HEK293 (cell line): ENCODE measurements around the gene GRIA1.

ENCODE experiments used
- CTCF ChIA-PET: fragments of 350-600 bp; formaldehyde crosslinking; extraction: SDS; loops from one replicate; lab custom pipeline; 2021; ENCODE audit warnings: antibody characterized with exemption; lab: Yijun Ruan, JAX
- POLR2A ChIA-PET: fragments of 300-600 bp; formaldehyde crosslinking; extraction: SDS; loops from one replicate; lab custom pipeline; 2020; ENCODE audit warnings: antibody characterized with exemption, inconsistent platforms; lab: Yijun Ruan, JAX
- H3K27ac ChIP-seq: fragments of 200-500 bp; sonication (Bioruptor generic); 2 replicates; pipeline ENCODE4 v1.5.1; 2014; ENCODE audit warnings: low read depth, low read length, control low read depth, inconsistent platforms; ENCODE audit errors: extremely low read depth
- H3K36me3 ChIP-seq, 2 experiments: fragments of 200-500 bp in 1 of 2; sonication (Bioruptor generic) in 1 of 2; 1 replicate in 1 of 2; 2 replicates in 1 of 2; pipeline ENCODE4 v1.5.1; 2014 to 2017; ENCODE audit warnings: inconsistent platforms in 2 of 2, low read length in 2 of 2; ENCODE audit not compliant: control insufficient read depth in 2 of 2, insufficient read depth in 1 of 2
- H3K4me1 ChIP-seq: fragments of 200-500 bp; sonication (Bioruptor generic); 2 replicates; pipeline ENCODE4 v1.5.1; 2014; ENCODE audit warnings: mild to moderate bottlenecking, low read length, inconsistent platforms; ENCODE audit not compliant: control insufficient read depth, insufficient read depth
- H3K4me3 ChIP-seq: 2 replicates; pipeline ENCODE4 v1.5.1; 2011; ENCODE audit warnings: low read depth, mild to moderate bottlenecking, control low read depth, low read length, moderate library complexity
- H3K9me3 ChIP-seq: fragments of 200-500 bp; sonication (Bioruptor generic); 2 replicates; pipeline ENCODE4 v1.5.1; 2014; ENCODE audit warnings: low read depth, low read length, inconsistent platforms; ENCODE audit not compliant: control insufficient read depth, insufficient read depth
- GLIS1 ChIP-seq: fragments of 450-650 bp; formaldehyde crosslinking; IDR thresholded peaks from 2 replicates; pipeline ENCODE4 v1.5.1; 2016; ENCODE audit warnings: missing biosample characterization, missing genetic modification characterization
- HOXC10 ChIP-seq: sonication (generic); formaldehyde crosslinking; IDR thresholded peaks from 2 replicates; pipeline ENCODE4 v1.8.1; 2023; ENCODE audit warnings: mild to moderate bottlenecking, missing genetic modification reagents
- SCRT1 ChIP-seq: fragments of 450-650 bp; formaldehyde crosslinking; IDR thresholded peaks from 2 replicates; pipeline ENCODE4 v1.5.1; 2016; ENCODE audit warnings: missing biosample characterization, missing genetic modification characterization, borderline replicate concordance
- SCRT2 ChIP-seq: fragments of 450-650 bp; formaldehyde crosslinking; IDR thresholded peaks from 2 replicates; pipeline ENCODE4 v1.5.1; 2016; ENCODE audit warnings: missing biosample characterization, missing genetic modification characterization
- SETDB1 ChIP-seq: IDR thresholded peaks from one replicate; pipeline ENCODE4 v1.6.1; 2017; ENCODE audit warnings: mild to moderate bottlenecking, low read length, moderate library complexity, mixed read lengths; ENCODE audit not compliant: insufficient read length
- SP7 ChIP-seq: fragments of 450-650 bp; formaldehyde crosslinking; IDR thresholded peaks from 2 replicates; pipeline ENCODE4 v1.5.1; 2016; ENCODE audit warnings: missing biosample characterization, missing genetic modification characterization
- ZNF146 ChIP-seq: fragments of 450-650 bp; formaldehyde crosslinking; IDR thresholded peaks from 2 replicates; pipeline ENCODE4 v1.5.1; 2016; ENCODE audit warnings: missing biosample characterization, missing genetic modification characterization
- ZNF202 ChIP-seq: fragments of 450-650 bp; formaldehyde crosslinking; IDR thresholded peaks from 2 replicates; pipeline ENCODE4 v1.5.1; 2016; ENCODE audit warnings: missing biosample characterization, missing genetic modification characterization, borderline replicate concordance
- ZNF23 ChIP-seq: fragments of 450-650 bp; formaldehyde crosslinking; IDR thresholded peaks from 2 replicates; pipeline ENCODE4 v1.5.1; 2016; ENCODE audit warnings: missing biosample characterization, missing genetic modification characterization, borderline replicate concordance
- ZNF324 ChIP-seq: fragments of 450-650 bp; formaldehyde crosslinking; IDR thresholded peaks from 2 replicates; pipeline ENCODE4 v1.5.1; 2016; ENCODE audit warnings: missing biosample characterization, missing genetic modification characterization
- ZNF548 ChIP-seq: fragments of 450-650 bp; formaldehyde crosslinking; IDR thresholded peaks from 2 replicates; pipeline ENCODE4 v1.5.1; 2016; ENCODE audit warnings: missing biosample characterization, missing genetic modification characterization
- ZNF585B ChIP-seq: fragments of 450-650 bp; formaldehyde crosslinking; IDR thresholded peaks from 2 replicates; pipeline ENCODE4 v1.5.1; 2016; ENCODE audit warnings: missing biosample characterization, missing genetic modification characterization
- ZNF677 ChIP-seq: fragments of 450-650 bp; IDR thresholded peaks from 2 replicates; pipeline ENCODE4 v1.5.0; 2018; ENCODE audit warnings: missing biosample characterization, mild to moderate bottlenecking, missing genetic modification characterization, moderate library complexity
- ZNF776 ChIP-seq: fragments of 450-650 bp; formaldehyde crosslinking; IDR thresholded peaks from 2 replicates; pipeline ENCODE4 v1.5.0; 2017; ENCODE audit warnings: missing biosample characterization, missing genetic modification characterization, borderline replicate concordance
- TF ChIP-seq, protein P1 (sequence below): fragments of 450-650 bp; formaldehyde crosslinking; IDR thresholded peaks from 2 replicates; pipeline ENCODE4 v1.5.1; 2016; ENCODE audit warnings: missing biosample characterization, missing genetic modification characterization, borderline replicate concordance
- TF ChIP-seq, protein P2 (sequence below): fragments of 450-650 bp; formaldehyde crosslinking; IDR thresholded peaks from 2 replicates; pipeline ENCODE4 v1.5.1; 2016; ENCODE audit warnings: missing biosample characterization, missing genetic modification characterization, borderline replicate concordance
- TF ChIP-seq, protein P3 (sequence below): fragments of 450-650 bp; formaldehyde crosslinking; IDR thresholded peaks from 2 replicates; pipeline ENCODE4 v1.5.1; 2016; ENCODE audit warnings: missing biosample characterization, missing genetic modification characterization
- TF ChIP-seq, protein P4 (sequence below): fragments of 450-650 bp; formaldehyde crosslinking; IDR thresholded peaks from 2 replicates; pipeline ENCODE4 v1.5.1; 2016; ENCODE audit warnings: missing biosample characterization, missing genetic modification characterization
- TF ChIP-seq, protein P5 (sequence below): fragments of 450-650 bp; formaldehyde crosslinking; IDR thresholded peaks from 2 replicates; pipeline ENCODE4 v1.5.1; 2017; ENCODE audit warnings: missing biosample characterization, missing genetic modification characterization

The GRIA1 gene

DNA sequence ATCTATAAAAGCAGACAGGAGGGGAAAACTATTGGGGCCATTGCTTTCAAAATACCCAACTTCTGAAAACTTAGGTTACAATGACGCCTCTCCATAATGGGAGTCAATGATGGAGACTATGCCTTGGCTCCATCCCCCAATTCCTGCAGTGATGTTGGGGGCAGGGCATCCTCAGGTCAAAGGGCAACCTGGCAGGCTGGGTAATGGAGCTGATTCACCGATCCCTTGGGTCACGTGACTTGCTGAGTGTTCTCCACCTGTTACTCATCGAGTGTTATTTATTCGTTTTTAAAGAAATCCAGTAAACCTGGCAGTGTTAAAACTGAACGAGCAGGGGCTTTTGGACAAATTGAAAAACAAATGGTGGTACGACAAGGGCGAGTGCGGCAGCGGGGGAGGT, 303.9 kb downstream of the GRIA1 start:
- ChIA-PET POLR2A (no interaction called here), CTCF (no interaction called here)
- TF ChIP-seq, protein P1, sequence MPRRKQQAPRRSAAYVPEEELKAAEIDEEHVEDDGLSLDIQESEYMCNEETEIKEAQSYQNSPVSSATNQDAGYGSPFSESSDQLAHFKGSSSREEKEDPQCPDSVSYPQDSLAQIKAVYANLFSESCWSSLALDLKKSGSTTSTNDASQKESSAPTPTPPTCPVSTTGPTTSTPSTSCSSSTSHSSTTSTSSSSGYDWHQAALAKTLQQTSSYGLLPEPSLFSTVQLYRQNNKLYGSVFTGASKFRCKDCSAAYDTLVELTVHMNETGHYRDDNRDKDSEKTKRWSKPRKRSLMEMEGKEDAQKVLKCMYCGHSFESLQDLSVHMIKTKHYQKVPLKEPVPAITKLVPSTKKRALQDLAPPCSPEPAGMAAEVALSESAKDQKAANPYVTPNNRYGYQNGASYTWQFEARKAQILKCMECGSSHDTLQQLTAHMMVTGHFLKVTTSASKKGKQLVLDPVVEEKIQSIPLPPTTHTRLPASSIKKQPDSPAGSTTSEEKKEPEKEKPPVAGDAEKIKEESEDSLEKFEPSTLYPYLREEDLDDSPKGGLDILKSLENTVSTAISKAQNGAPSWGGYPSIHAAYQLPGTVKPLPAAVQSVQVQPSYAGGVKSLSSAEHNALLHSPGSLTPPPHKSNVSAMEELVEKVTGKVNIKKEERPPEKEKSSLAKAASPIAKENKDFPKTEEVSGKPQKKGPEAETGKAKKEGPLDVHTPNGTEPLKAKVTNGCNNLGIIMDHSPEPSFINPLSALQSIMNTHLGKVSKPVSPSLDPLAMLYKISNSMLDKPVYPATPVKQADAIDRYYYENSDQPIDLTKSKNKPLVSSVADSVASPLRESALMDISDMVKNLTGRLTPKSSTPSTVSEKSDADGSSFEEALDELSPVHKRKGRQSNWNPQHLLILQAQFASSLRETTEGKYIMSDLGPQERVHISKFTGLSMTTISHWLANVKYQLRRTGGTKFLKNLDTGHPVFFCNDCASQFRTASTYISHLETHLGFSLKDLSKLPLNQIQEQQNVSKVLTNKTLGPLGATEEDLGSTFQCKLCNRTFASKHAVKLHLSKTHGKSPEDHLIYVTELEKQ (tag by site-specific recombination) = no peak
- TF ChIP-seq SCRT2 (tag by site-specific recombination) (peak; percentile 26; the same call in 1 of the 2 replicates), SP7 (no peak), ZNF202 (tag by site-specific recombination) (no peak), SCRT1 (tag by site-specific recombination) (no peak), ZNF548 (tag by site-specific recombination) (no peak)
- TF ChIP-seq, protein P2, sequence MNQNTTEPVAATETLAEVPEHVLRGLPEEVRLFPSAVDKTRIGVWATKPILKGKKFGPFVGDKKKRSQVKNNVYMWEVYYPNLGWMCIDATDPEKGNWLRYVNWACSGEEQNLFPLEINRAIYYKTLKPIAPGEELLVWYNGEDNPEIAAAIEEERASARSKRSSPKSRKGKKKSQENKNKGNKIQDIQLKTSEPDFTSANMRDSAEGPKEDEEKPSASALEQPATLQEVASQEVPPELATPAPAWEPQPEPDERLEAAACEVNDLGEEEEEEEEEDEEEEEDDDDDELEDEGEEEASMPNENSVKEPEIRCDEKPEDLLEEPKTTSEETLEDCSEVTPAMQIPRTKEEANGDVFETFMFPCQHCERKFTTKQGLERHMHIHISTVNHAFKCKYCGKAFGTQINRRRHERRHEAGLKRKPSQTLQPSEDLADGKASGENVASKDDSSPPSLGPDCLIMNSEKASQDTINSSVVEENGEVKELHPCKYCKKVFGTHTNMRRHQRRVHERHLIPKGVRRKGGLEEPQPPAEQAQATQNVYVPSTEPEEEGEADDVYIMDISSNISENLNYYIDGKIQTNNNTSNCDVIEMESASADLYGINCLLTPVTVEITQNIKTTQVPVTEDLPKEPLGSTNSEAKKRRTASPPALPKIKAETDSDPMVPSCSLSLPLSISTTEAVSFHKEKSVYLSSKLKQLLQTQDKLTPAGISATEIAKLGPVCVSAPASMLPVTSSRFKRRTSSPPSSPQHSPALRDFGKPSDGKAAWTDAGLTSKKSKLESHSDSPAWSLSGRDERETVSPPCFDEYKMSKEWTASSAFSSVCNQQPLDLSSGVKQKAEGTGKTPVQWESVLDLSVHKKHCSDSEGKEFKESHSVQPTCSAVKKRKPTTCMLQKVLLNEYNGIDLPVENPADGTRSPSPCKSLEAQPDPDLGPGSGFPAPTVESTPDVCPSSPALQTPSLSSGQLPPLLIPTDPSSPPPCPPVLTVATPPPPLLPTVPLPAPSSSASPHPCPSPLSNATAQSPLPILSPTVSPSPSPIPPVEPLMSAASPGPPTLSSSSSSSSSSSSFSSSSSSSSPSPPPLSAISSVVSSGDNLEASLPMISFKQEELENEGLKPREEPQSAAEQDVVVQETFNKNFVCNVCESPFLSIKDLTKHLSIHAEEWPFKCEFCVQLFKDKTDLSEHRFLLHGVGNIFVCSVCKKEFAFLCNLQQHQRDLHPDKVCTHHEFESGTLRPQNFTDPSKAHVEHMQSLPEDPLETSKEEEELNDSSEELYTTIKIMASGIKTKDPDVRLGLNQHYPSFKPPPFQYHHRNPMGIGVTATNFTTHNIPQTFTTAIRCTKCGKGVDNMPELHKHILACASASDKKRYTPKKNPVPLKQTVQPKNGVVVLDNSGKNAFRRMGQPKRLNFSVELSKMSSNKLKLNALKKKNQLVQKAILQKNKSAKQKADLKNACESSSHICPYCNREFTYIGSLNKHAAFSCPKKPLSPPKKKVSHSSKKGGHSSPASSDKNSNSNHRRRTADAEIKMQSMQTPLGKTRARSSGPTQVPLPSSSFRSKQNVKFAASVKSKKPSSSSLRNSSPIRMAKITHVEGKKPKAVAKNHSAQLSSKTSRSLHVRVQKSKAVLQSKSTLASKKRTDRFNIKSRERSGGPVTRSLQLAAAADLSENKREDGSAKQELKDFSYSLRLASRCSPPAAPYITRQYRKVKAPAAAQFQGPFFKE (tag by site-specific recombination) = no peak

DNA sequence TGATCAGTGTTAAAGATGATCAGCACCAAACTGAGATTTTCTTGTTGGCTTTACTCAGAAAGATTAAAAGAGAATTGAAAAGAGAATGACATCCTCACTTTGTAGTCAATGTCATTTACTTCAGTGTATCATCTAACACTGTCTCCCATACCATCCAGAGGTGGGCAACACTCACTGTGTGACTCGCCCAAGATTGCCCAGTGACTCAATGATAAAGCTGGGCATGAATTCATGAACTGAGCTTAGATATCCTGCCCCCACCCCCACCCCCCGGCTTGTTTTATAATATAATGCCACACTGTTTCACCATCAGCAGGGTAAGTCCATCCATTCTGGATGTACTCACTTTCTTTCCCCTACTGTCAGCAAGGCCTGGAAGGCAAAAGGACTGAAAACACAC, 306.1 kb downstream of the GRIA1 start:
- TF ChIP-seq, protein P3, sequence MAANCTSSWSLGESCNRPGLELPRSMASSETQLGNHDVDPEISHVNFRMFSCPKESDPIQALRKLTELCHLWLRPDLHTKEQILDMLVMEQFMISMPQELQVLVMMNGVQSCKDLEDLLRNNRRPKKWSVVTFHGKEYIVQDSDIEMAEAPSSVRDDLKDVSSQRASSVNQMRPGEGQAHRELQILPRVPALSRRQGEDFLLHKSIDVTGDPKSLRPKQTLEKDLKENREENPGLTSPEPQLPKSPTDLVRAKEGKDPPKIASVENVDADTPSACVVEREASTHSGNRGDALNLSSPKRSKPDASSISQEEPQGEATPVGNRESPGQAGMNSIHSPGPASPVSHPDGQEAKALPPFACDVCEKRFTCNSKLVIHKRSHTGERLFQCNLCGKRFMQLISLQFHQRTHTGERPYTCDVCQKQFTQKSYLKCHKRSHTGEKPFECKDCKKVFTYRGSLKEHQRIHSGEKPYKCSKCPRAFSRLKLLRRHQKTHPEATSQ (tag by site-specific recombination) = no peak
- TF ChIP-seq ZNF677 (no peak), SETDB1 (no peak), GLIS1 (tag by site-specific recombination) (no peak), ZNF23 (tag by site-specific recombination) (no peak), ZNF146 (no peak), ZNF324 (no peak), HOXC10 (CRISPR knock-in tag) (no peak), ZNF776 (tag by site-specific recombination) (no peak), ZNF585B (tag by site-specific recombination) (no peak)
- TF ChIP-seq, protein P4, sequence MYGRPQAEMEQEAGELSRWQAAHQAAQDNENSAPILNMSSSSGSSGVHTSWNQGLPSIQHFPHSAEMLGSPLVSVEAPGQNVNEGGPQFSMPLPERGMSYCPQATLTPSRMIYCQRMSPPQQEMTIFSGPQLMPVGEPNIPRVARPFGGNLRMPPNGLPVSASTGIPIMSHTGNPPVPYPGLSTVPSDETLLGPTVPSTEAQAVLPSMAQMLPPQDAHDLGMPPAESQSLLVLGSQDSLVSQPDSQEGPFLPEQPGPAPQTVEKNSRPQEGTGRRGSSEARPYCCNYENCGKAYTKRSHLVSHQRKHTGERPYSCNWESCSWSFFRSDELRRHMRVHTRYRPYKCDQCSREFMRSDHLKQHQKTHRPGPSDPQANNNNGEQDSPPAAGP (tag by site-specific recombination) = no peak
- TF ChIP-seq, protein P5, sequence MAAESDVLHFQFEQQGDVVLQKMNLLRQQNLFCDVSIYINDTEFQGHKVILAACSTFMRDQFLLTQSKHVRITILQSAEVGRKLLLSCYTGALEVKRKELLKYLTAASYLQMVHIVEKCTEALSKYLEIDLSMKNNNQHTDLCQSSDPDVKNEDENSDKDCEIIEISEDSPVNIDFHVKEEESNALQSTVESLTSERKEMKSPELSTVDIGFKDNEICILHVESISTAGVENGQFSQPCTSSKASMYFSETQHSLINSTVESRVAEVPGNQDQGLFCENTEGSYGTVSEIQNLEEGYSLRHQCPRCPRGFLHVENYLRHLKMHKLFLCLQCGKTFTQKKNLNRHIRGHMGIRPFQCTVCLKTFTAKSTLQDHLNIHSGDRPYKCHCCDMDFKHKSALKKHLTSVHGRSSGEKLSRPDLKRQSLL (tag by site-specific recombination) = no peak
- Histone ChIP-seq H3K9me3 (no peaks in the 10 kb centered on the region), H3K4me3 (no peak overlapping the region), H3K36me3 (no peaks in the 10 kb centered on the region), H3K4me1 (no peaks in the 10 kb centered on the region), H3K27ac (no peak overlapping the region)
- ChIA-PET POLR2A (no interaction called here), CTCF (no interaction called here)

More for the DNA sequence above, 303.9 kb downstream of the GRIA1 start:
- Histone ChIP-seq H3K36me3 (no peaks in the 10 kb centered on the region), H3K4me1 (no peaks in the 10 kb centered on the region), H3K27ac (no peak overlapping the region), H3K9me3 (no peaks in the 10 kb centered on the region), H3K4me3 (no peak overlapping the region)
